ENCODE measurements around the gene NXPE3.

The NXPE3 gene

DNA sequence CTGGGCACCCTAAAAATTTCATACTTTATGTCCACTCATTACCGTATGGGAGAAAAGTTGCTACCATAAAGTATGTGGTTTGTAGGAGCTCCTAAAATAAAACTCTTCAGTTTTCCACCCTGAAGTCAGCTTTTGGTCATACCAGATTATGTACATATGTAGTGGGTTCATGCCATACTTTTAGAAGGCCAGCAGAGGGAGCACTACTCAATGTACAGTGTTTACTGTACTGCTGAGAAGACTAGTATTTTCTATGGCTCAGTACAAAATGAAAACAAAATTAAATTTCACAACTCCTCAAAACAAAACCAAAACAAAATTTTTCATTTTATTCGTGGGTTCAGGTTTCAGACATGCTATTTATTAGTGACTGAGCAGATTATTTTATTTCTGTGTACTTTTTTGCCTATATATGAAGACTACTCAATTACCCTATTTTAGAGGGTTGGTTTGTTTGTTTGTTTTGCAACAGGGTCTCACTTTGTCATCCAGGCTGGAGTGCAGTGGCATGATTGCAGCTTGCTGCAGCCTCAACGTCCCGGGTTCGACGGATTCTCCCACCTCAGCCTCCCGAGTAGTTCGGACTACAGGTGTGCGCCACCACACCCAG is 24.3 kb downstream of the NXPE3 start:
- peak; percentile 16 for DNase-seq

DNA sequence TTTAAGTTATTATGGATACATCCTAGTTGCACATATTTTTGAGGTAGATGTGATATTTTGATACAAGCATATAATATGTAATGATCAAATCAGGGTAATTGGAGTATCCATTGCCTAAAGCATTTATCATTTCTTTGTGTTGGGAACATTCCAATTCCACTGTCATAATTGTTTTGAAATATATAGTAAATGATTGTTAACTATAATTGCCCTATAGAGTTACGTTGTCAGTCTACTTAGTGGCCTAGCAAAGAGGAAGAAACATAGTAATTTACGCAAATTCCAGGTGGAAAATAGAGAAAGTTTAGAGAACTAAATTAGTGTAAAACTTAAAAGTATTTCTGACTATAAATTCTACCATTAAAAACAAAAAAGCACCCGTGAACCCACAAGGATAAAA is 24.9 kb downstream of the NXPE3 start:
- no peak for DNase-seq

DNA sequence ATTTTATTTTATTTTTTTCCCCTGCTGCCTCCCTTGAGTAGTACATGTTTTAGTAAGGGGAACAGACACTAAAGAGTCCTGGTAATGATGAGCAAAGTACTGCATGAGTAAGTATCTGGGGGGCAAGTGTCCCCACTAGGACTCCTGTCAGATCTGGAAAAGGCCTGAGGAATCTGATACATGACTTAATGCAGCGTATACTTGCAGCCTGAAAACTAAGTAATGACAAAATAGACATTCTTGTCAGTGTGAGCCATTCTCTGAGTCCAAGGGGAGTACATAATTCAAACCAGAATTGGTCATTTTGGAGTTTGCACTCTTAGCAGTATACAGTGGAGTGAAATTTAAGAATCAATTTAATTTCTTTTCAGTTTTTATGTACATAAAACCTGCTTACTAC is 27.5 kb downstream of the NXPE3 start:
- DNase-seq, result no peak

DNA sequence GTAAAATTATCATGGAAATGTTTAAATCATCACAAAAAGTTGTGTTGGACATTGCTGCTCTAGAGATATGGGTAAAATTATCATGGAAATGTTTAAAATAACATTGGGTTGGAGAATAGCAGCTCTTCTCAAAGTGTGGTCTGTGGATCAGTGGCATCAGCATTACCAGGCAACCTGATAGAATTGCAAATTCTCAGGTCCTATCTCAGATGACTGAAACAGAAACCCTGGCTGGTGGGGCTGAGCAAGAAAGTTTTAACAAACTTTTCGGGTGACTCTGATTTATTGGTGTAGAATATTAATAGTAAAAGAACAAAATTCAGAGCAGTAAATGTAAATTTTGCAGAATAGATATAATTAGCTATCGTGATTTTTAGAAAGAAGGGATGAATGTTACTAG is 28.9 kb downstream of the NXPE3 start:
- no peak for DNase-seq

DNA sequence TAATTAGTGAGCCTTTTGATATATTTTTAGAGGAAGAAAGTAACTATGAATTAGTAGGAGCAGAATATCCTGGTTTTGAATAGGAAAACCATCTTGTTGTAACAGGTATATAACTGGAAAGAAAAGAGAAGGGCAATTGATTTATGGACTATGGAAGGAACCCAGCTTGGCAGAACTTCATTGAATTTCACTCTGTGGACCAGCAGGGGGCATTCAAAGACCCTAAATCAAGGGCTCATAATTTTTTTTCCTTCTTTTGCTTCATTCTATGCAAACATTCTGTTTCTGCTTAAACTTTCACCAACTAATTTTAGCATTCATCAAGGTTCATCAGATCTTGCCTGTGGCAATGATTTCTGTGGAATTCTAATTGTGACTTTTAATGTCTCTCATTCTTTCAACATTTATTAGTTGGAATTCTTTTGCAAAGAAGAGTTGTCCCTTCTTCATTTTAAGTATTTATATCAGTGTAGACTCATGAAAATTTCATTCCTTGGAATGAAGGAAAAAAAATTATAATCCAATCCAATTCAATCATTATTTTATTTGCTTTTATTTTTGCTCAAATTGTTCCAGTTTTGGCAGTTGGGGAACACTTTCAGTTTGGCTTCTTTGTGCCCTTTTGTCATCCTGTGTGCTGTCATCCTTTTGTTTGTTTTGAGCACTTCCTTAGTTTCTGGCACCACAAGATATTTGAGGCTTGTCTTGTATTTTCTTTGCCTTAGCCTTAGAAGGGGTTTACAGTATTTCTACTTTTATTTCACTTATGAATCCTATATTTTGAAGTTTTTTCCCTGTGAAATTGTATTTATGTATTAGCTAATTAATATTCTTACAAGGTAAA is 30.4 kb downstream of the NXPE3 start:
- DNase-seq, result no peak

DNA sequence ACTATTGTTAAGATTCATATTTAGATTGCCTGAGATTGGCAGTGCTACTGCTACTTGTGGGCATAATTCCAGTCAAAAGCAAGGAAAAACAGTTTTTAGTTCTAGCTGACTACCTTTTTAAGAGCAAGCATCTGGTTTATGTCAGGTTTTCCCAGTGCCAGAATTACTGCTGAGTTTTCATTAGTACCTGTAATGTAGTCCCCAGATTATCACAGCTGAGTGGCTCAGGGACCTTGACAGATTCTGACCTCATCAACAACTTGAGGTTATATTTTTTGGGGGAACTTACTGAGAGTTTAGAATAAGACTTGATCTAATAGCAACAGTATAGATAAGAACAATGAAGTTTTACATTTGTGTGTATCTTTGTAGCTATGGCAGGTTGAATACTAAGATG is 31.0 kb downstream of the NXPE3 start:
- peak; percentile 20 for DNase-seq

DNA sequence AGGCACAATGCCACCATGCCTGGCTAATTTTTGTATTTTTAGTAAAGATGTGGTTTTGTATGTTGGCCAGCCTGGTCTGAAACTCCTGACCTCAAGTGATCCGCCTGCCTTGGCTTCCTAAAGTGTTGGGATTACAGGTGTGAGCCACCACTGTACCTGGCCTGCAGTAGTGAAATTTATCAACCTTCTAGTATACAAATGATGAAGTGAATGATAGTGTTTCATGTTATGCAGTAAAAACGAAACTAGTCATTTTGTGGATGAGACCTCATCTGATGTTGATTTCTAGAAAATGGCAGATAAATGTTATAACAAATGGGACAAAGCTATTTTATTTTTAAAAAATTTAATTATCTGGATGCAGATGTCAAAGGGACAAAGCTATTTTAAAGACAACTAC is 32.9 kb downstream of the NXPE3 start:
- DNase-seq, result no peak

DNA sequence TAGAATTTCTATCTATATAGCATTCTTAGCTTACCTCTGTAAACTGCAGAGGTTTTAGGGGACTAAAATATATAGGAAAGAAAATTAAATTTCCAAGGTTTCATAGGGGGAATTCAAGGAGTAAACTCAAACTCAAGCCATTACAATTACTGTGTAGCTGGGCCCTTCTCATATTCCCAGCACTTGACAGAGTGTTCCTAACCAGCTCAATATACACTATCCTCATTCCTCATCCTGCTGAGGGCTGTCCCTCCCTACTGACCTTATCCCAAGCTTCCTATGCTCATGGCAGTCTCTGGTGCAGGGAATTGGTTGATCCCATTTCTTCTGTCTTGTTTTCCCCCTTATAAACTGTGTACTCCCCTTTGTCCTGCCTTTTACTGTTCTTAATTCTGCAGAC is 33.9 kb downstream of the NXPE3 start:
- DNase-seq, result no peak

DNA sequence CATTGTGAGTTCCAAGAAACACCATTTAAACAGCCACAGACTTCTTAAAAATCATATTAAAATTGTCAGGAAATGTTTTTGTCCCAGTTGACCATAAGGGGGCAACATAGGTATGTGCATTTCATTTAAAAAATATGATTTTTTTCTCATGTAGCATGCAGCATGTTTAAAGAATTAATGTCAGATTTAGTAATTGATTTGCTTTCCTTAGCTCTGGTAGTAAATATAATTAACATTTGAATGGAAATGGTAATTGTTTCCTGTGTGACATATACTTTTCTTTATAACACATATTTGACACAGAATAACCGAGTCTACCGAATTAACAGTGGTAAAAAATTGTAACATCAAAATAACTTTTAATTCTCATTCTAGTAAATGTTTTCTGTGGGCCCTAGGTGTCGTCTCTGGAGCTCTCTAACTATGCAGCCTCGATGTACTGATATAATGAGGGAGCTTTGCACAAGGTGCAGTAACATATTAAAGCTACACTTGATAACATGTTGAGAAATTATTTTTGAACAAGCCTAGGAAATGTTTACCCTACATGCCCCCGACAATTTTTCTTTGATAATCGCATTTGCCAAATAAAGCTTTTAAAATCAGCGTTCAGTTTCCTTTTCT is 34.9 kb downstream of the NXPE3 start:
- DNase-seq, result no peak

DNA sequence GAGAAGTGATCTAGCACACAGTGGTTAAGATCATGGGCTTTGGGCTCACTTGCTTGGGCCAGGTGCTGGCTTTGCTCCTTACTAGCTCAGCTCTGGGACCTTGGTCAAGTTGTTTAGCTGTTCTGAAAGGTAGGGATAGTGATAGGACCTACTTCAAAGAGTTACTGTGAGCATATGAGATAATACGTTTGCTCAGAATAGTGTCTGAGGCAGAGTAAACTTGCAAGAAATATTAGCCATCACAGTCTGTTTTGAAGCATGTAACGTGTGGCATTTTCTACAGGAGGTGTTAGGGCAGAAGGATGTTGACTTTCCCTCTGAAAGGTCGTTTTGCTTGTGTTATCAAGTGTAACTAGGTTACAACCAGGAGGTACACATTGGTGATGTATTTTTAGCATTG is 35.8 kb downstream of the NXPE3 start:
- DNase-seq, result no peak

DNA sequence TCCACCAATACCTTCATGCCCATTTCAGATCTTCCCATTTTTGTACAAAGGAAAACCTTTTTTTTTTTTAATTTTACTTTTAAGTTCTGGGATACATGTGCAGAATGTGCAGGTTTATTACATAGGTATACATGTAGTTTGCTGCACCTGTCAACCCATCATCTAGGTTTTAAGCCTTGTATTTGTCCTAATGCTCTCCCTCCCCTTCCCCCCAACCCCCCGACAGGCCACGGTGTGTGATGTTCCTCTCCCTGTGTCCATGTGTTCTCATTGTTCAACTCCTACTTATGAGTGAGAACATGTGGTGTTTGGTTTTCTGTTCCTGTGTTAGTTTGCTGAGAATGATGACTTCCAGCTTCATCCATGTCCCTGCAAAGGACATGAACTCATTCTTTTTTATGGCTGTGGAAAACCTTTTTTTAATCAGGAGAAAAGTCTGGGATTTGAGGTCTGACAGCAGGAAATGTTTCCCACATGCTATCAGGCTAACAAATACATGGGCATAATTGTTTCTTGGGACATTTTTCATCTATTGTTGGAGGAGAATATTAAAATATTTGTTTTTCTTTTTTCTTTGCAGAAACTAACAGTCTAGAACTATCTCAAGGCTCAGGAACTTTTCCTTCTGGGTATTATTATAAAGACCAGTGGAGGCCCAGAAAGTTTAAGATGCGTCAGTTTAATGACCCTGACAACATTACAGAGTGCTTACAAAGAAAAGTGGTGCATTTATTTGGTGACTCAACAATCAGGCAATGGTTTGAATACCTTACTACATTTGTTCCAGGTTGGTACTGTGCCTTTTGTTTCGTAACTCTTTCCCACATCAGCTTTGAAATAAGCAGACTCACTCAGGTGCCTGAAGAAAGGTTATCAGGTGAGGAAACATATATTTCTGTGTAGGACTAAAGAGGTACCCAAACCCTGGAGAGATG is 37.5 kb downstream of the NXPE3 start:
- no peak for DNase-seq

DNA sequence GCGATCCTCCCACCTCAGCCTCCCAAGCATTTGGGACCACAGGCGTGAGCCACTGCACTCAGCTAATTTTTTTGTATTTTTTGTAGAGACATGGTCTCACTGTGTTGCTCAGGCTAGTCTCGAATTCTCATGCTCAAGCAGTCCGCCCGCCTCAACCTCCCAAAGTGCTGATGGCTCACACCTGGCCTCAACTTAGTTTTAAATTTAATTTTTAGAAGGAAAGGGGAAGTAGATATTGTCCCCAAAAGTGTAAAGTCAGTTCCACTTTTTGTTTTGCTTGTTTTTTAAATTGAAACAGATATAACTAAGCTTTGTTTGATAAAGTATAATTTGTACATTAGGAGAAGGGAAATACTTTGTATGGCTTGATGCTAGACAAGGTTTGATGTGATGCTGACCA is 39.0 kb downstream of the NXPE3 start:
- no peak for DNase-seq

DNA sequence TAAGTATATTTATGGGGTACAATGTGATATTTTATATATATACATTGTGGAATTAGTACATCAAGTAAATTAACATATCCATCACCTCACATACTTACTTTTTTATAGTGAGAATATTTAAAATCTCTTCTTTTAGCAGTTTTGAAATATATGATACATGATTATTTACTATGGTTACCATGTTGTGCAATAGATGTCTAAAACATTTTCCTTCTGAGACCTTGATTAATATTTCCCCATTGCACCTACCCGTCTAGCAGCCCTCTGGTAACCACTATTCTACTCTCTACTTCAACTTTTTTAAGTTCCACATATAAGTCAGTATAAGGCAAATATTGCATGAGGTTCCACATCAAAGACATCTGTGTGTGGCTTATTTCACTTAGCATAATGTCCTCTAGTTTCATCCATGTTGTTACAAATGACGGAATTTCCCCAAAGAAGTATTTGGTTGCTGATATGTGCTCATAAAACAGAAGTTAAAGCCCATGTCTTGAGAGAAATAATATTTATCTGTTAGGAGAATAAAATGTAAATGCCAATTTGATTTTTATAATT is 40.7 kb downstream of the NXPE3 start:
- DNase-seq, result no peak

DNA sequence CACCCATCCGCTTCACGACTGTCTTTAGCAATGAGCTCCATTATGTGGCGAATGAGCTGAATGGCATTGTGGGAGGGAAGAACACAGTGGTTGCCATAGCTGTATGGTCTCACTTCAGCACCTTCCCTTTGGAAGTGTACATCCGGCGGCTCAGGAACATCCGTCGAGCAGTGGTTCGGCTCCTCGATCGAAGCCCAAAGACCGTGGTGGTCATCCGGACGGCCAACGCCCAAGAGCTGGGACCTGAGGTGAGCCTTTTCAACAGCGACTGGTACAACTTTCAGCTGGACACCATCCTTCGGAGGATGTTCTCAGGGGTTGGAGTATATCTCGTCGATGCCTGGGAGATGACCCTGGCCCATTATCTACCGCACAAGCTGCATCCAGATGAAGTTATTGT is 42.5 kb downstream of the NXPE3 start:
- no peak for DNase-seq

DNA sequence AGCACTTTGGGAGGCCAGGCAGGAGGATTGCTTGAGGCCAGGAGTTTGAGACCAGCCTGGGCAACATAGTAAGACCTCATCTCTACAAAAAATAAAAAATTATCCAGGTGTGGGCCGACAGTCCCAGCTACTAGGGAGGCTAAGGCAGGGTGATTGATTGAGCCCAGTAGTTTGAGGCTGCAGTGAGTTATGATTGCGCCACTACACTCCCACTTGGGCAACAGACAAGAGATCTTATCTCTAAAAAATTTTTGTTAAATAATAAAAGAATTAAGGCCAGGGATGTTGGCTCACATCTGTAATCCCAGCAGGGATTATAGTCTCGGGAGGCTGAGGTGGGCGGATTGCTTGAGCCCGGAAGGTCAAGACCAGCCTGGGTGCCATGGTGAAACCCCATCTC is 44.5 kb downstream of the NXPE3 start:
- DNase-seq, result no peak

DNA sequence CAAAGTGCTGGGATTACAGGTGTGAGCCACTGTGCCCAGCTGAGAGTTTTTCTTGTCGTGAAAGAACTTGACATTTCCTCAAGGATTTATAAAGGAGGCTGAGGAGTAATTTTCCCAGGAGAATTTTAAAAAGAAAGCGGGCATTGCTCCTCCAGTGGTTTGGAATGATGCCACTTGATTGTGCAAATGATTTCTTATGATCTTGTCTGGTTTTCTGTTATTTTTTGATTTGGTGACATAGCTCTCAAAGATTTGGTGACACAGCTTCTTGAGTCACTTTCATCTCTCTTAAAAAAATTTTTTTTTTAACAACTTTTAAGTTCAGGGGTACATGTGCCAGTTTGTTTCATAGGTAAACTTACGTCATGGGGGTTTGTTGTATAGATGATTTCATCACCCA is 45.7 kb downstream of the NXPE3 start:
- DNase-seq, result no peak

DNA sequence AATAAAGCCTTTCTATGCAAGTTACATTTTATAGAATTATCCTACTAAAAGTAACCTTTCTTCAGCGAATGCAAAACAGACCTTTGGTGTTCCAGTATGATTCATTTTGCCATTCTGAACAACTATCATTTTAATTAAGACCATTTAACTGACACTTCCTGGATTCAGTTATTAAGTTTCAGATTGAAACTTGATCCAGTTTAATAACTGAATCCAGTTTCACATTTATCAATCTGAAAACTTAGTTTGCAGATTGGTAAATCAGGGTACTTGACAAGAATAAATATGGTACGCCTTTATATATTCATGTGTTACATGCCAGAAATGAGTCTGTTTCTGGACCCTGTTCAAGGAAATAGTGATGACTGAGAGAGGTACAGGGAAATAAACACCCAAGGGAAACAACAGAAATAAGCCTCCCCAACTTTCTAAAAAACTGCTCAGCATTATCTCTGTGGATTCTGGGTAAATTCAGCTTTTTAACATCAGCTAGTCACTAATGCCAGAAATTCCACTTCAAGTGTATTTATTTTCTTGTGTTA is 47.0 kb downstream of the NXPE3 start:
- no peak for DNase-seq

DNA sequence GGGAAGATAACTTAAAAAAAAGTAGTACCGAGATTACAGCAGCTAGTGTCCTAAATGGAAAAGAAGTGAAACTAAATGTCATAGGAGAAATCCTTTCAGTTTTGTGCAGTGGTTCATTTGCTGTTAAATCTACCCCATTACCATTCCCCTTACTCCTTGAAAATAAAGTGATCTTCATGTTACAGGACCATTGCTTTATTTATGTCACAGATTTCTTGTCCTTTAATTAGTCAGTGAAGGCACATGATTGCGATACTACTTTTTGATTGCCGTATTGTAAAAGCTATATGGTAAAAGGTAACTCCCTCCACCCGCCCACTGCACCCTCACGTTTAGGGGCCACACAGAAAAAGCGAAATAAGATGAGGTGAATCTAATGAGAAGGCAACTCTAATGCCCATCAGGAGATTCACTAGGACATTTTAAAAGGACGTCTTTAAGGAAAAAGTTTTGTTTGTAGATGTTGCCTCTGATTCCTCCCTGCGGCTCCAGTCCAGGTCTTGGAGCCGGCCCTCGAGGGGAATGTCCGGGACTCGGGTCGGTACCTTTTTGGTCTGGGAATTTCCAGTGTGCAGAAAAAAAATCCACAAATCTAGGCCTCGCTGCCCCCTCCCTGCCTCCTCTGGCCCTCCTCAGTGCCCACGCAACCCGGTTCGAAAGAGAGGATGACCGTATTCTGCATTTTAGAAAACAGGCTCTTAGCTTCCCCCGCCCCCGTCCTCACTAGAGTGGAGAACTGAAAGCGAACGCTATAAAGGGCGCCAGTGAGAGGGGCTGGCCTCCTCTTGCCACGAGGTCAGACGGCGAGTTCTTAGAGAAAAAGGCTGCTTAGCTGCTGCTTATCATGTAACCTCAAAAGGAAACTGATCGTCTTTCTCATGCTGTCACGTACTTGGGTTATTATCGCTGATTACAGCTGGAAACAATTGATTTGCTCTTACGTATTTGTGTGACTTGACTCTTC is 48.5 kb downstream of the NXPE3 start:
- DNase-seq, result peak; percentile 63

DNA sequence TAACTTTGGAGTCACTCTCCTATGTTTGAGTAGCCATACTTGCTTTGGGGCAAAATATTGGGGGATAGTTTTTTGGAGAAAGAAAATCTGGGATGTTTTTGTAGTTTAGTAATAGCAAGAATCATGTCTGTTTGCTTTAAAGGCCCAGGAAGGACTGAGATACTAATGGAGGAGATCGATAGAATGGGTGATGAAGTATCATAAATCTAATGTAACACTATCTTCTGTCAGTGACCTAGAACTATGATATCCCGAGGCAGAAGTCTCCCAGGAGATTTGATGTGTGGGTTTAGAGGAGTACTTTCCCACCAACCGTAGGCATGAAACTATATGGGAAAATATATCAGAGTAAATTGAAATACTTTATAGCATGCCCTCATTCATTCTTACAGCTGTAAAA is 49.3 kb downstream of the NXPE3 start:
- DNase-seq, result no peak

DNA sequence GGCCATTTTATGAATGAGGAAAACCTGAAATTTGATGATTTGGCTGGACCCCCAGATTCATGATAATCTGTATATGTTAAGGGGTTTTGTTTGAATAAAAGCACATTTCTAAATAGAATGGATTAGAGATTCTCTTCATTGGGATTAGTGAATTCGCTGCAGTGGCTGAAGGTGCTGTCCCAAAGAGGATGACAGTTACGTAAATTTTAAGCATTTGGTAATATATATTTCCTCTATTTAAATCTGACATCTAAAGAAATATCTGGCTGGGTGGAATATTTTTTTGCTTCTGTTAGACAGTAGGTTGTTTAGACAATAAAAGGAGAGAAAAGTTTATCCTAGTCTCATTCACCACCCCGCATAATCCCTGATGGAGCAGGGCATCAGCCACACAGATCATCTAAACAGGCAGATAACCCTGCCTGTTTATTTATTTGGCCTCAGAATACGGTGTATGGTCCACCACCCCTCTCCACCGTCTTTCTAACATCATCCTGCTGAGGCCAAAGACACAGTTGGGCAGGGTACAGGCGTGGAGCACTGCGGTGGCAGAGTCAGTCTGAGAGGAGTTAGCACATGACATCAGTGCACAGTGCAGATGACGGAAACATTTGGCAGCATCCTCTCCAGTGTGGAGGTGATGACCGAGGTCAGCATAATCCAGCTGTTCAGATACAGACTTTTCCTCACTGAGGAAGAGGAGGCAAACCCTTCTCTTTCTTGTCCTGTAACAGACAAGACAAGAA is 49.9 kb downstream of the NXPE3 start:
- DNase-seq, result no peak

DNA sequence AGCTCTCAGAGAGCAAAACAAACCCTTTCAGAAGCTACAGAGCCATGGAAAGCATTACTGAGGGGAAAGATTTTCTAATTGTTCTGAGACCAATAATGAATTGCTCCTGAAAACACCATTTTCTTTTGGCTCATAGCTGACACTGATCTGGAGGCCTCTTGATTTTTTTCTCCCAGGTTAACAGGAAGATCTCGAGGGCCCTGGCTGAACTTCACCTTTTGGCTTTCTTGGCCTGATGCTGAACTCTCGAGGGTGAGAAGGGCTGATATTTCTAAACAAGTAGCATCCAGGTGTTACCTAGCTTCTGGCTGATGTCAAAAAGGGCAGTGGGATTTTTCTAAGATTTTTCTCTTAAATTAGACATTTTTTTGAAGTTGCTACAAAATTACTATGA is 50.4 kb downstream of the NXPE3 start:
- DNase-seq, result no peak

Data from DMS79 (cell line).